K562 treated with DMSO at 1 percent for 24 hours (cell line): ENCODE data around the gene EPO. TPM values are rescaled to one million over a fixed set of nuclear protein-coding genes. Genes with fewer than 3 reads are reported as not detected.

Experiments used
- total RNA-seq: library from RNA; unstranded; fragments of 300-600 nt; gene quantifications from 2 replicates; pipeline ENCODE4 v1.2.3, GENCODE V29; 2022; ENCODE audit warnings: low read depth; ENCODE audit not compliant: insufficient read depth

The EPO gene
- not detected in 2 replicates for total RNA-seq

DNA sequence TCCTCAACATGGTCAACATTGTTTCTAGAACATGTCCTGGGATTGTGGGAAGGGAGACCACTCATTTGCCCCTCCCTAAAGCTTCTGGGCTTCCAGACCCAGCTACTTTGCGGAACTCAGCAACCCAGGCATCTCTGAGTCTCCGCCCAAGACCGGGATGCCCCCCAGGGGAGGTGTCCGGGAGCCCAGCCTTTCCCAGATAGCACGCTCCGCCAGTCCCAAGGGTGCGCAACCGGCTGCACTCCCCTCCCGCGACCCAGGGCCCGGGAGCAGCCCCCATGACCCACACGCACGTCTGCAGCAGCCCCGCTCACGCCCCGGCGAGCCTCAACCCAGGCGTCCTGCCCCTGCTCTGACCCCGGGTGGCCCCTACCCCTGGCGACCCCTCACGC lies at the start of gene EPO:
EPO (plus strand) TSS at position 190 of the 392 bp plus-strand sequence. CDS start 513 bp downstream, outside the sequence.

DNA sequence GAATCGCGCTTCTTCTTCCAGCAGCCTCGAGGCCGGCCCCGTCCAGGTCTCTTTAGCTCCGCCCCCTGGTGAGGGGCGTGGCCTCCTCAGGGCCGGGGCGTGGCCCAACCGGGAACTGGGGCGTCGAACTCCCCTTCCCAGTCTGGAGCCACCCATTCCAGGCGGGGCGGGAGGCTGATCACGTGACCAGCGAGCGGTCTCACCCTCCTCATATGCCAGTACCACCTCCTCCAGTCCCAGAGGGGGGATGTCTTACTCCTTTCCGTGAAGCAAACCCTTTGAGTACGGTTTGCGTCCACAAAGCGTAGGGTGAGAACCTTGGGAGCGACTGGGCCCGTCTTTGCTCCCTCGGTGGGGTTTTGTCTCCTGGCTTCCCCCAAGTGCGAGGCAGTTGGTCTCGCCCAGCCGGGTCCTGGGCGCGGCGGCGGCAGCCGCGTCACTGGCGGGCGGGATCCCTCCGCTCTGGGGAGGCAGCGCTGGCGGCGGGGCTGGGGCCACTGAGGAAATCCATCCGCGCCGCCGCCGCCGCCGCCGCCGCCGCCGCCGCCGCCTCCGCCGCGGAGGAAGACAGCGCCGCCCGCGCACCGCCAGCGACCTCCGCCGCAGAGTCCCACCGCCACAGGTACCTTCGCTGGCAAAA lies 46.8 kb upstream of the EPO start, which contains the start of gene GNB2:
GNB2 (plus strand) TSS at position 439 of the 640 bp plus-strand sequence. CDS start 2,526 bp downstream, outside the sequence.

DNA sequence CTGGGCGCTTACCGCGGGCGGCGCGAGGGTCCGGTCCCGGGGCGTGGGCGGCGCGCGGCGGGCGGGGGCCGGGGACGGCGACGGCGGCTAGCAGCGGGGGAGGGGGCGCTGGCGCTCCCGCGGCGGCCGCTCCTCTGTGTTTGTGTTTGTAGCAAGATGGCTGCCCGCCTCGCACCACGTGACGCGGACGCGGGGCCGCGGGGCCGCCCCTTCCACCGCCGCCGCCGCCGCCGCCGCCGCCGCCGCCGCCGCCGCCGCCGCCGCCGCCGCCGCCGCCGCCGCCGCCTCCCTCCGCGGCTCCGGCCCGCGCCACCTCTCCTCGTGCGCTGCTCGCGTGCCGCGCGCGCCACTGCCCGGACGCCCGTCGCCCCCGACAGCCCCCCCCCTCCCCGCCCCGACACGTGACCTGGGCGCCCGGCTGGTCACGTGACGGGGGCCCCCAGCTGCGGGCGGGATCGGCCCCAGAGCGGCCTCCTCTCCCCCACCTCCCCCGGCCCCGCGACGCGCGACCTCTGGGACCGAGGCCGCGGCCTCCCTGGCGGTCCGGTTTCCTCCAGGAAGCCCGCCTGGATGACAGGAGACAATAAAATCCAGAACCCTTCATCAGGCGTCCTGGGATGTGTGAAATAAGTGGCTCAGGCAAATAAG lies 26.0 kb upstream of the EPO start, which contains the start of gene GIGYF1:
GIGYF1 (minus strand) TSS at position 153 of the 648 bp plus-strand sequence. CDS start 6,012 bp downstream, outside the sequence.

DNA sequence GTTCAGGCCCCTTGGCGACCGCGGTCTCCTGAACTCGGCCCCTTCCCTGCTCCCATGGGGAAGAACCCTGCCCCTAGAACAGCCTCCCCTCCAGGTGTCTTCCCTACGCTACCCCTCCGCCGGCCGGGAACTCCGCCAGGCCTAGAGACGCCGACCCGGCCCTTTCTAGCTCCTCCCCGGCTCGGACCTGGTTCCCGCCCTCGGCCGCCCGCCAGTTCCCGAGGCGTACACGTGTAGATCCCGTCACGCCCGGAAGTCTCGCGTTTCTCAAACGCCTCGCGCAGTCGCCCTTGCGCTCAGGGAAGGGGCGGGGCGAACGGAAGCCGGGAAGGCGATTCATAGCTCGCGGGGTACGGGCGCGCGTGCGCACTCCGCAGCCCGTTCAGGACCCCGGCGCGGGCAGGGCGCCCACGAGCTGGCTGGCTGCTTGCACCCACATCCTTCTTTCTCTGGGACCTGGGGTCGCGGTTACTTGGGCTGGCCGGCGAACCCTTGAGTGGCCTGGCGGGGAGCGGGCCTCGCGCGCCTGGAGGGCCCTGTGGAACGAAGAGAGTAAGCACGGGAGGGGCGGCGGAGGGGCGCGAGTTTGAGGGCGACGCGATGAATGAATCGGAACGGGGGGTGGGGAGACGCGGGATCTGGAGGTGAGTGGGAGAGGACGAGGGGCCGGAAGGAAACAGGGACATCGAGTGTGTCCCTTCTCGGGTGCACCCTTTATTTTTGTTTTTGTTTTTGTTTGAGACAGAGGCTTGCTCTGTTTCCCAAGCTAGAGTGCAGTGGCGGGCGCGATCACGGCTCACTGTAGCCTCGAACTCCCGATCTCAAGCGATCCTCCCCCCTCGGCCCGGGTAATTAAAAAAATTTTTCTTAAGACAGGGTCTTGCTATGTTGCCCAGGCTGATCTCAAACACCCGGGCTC lies 14.3 kb upstream of the EPO start, which contains the start of gene POP7:
POP7 (plus strand) TSS at position 369 of the 919 bp plus-strand sequence. CDS start 710 bp downstream, outside the sequence.

Other genes with a start within 250 kb of the EPO start
- 189 and 200 TPM in 2 replicates for gene TSC22D4, start 241.3 kb upstream of the EPO start, total RNA-seq
- gene NYAP1, start 236.5 kb upstream of the EPO start, total RNA-seq = 1.3 and 2.4 TPM in 2 replicates
- gene AGFG2, start 181.3 kb upstream of the EPO start, total RNA-seq = 20.6 and 21.7 TPM in 2 replicates
- gene SAP25, start 146.6 kb upstream of the EPO start, total RNA-seq = 10.9 and 17.9 TPM in 2 replicates
- 101 and 102 TPM in 2 replicates for gene LRCH4, start 134.3 kb upstream of the EPO start, total RNA-seq
- 1.8 TPM in 2 replicates for gene FBXO24, start 134.1 kb upstream of the EPO start, total RNA-seq
- gene PCOLCE, start 118.1 kb upstream of the EPO start, total RNA-seq = 25.0 and 27.0 TPM in 2 replicates
- 44.0 and 49.0 TPM in 2 replicates for gene MOSPD3, start 107.9 kb upstream of the EPO start, total RNA-seq
- 53.8 and 56.4 TPM in 2 replicates for gene TFR2, start 78.9 kb upstream of the EPO start, total RNA-seq
- not detected in 2 replicates for gene ACTL6B, start 64.0 kb upstream of the EPO start, total RNA-seq
- 771 and 833 TPM in 2 replicates for gene GNB2, start 46.7 kb upstream of the EPO start, total RNA-seq
- 23.3 and 23.7 TPM in 2 replicates for gene GIGYF1, start 26.2 kb upstream of the EPO start, total RNA-seq
- 93.6 and 108 TPM in 2 replicates for gene POP7, start 14.3 kb upstream of the EPO start, total RNA-seq
- gene ZAN, start 13.1 kb downstream of the EPO start, total RNA-seq = not detected in 2 replicates
- gene EPHB4, start 107.1 kb downstream of the EPO start, total RNA-seq = 53.8 and 54.0 TPM in 2 replicates
- gene SLC12A9, start 132.2 kb downstream of the EPO start, total RNA-seq = 16.7 and 17.7 TPM in 2 replicates
- gene TRIP6, start 146.9 kb downstream of the EPO start, total RNA-seq = 77.8 and 85.2 TPM in 2 replicates
- gene SRRT, start 154.6 kb downstream of the EPO start, total RNA-seq = 126 and 134 TPM in 2 replicates
- 3.2 TPM in 1 of 2 replicates, not detected in the other for gene UFSP1, start 169.2 kb downstream of the EPO start, total RNA-seq
- 3.3 and 3.7 TPM in 2 replicates for gene ACHE, start 175.4 kb downstream of the EPO start, total RNA-seq
- 1.3 and 2.5 TPM in 2 replicates for gene MUC3A, start 229.1 kb downstream of the EPO start, total RNA-seq
- gene MUC12, start 249.1 kb downstream of the EPO start, total RNA-seq = 1.5 TPM in 1 of 2 replicates, not detected in the other